Adrenal gland (tissue), 5 donors: ENCODE data around the gene ATP1B3.

ENCODE experiments used
- CTCF ChIP-seq, 6 experiments: fragments of 450-650 bp in 4 of 6; fragments of 200-600 bp in 2 of 6; sonication (generic) in 1 of 6; IDR thresholded peaks; 1 replicate in 5 of 6; 2 replicates in 1 of 6; pipeline versions ENCODE4 v1.5.1 to v1.8.0; 2016 to 2021; ENCODE audit warnings: antibody characterized with exemption in 6 of 6, mild to moderate bottlenecking in 2 of 6, moderate library complexity in 1 of 6
- POLR2A ChIP-seq, 2 donors: fragments of 450-650 bp; IDR thresholded peaks; one replicate each; pipeline ENCODE4 v1.6.1; 2017; ENCODE audit warnings: antibody characterized with exemption in 2 of 2, mild to moderate bottlenecking in 2 of 2, moderate library complexity in 1 of 2
- donor health status: DM: no; HTN: no; CAD: no.

- peak in 1 of 2 donors; percentile 8 for TF ChIP-seq POLR2A (IDR thresholded peaks at IDR 0.05)
- TF ChIP-seq CTCF (IDR thresholded peaks at IDR 0.05) = peak; percentile 75 to 90 (median 79)
Measured at GRCh38 chr3:141875374-141875892, 1.0 kb upstream of the ATP1B3 start.
